GM18519 (cell line): ENCODE data around the gene GALNT14.
"Not testable (repeated sequence)": the region's sequence is repeated elsewhere in the genome, so short reads cannot be mapped to it uniquely, and the experiment has no call there.

Source experiments
- ATAC-seq: cut with Tn5 transposase; IDR thresholded peaks from one replicate; pipeline ENCODE4 v1.9.1; 2021; ENCODE audit warnings: mild to moderate bottlenecking, moderate library complexity; ENCODE audit not compliant: unreplicated experiment, low FRiP score

Gene GALNT14, protein sequence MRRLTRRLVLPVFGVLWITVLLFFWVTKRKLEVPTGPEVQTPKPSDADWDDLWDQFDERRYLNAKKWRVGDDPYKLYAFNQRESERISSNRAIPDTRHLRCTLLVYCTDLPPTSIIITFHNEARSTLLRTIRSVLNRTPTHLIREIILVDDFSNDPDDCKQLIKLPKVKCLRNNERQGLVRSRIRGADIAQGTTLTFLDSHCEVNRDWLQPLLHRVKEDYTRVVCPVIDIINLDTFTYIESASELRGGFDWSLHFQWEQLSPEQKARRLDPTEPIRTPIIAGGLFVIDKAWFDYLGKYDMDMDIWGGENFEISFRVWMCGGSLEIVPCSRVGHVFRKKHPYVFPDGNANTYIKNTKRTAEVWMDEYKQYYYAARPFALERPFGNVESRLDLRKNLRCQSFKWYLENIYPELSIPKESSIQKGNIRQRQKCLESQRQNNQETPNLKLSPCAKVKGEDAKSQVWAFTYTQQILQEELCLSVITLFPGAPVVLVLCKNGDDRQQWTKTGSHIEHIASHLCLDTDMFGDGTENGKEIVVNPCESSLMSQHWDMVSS

GRCh38 chr2:31138037-31138962 is at the start of gene GALNT14:
Gene GALNT14, minus strand, starts transcription at chr2:31138440. Its CDS starts 354 bp downstream, at chr2:31138086.
- peak; percentile 21 for ATAC-seq

- ATAC-seq = no peak
Measured at GRCh38 chr2:31187166-31187565, 48.9 kb upstream of the GALNT14 start.

- ATAC-seq = not testable (repeated sequence)
Measured at GRCh38 chr2:31183973-31184372, 45.7 kb upstream of the GALNT14 start.

- ATAC-seq = no peak
Measured at GRCh38 chr2:31176742-31177141, 38.5 kb upstream of the GALNT14 start.

- ATAC-seq = no peak
Measured at GRCh38 chr2:31171142-31171541, 32.9 kb upstream of the GALNT14 start.

DNA sequence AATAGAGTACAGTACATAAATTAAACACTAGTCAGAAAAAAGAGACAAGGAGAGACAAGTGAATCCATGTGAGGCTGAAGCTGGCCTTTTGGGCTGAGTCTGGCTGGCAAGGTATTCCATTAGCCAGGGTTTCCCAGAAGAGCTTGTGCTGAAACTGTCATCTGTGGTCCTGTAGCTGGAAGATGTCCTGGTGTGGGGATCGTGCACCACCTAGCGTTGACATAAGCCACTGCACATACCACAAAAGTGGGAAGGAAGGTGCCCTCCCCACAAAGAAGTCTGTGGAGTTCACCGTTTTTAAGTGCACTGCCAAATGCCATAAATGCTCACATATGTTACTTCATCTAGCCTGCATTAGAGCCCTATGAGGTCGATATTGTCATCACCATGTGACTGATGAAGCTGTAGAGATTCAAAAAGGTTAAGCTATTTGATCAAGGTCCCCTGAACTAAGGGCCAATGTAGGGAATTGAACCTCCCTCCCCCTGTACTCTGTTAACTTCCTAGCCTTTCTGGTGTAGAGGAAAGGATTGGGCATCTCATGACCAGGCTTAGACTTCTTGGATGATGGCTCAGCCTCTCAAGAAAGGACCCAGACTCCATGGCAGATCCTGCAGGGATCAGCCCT is 31.9 kb upstream of the GALNT14 start:
- no peak for ATAC-seq

DNA sequence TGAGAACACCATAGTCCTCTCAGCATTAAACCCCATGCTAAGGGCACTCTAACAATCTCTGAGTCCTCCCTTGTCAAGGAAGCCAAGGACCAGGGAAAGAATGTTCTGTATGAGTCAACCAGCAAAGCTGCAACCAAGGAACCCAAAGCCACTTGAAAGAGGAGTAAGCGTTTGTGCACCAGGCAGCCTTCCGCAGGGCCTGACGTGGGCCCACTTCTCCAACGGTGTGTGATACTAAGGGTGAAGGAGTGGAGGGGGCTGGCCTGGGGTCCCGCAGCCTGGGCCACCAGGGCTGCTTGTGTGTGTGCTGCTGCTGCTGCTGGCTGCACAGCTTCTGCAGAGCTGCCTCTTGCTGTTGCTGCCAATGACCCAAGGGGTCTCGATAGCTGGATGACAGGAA is 30.1 kb upstream of the GALNT14 start:
- ATAC-seq = no peak

DNA sequence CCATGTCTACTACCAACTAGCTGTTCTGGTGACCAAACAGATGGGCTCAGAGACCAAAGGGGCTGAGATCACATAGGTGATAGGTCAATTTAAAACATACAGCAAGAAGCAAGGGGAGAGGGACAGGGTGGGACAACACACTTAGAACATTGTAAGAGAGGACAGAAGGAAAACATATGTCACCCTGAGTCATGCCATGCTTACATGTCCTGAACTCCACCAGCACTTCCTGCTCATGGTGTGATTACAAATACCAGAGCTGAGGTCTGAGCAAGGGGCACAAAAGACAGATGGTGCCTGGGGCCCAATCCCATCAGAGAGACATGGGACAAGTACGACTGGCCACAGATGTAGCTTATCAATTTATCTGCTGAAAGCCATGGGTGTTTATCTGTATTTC is 28.7 kb upstream of the GALNT14 start:
- no peak for ATAC-seq

DNA sequence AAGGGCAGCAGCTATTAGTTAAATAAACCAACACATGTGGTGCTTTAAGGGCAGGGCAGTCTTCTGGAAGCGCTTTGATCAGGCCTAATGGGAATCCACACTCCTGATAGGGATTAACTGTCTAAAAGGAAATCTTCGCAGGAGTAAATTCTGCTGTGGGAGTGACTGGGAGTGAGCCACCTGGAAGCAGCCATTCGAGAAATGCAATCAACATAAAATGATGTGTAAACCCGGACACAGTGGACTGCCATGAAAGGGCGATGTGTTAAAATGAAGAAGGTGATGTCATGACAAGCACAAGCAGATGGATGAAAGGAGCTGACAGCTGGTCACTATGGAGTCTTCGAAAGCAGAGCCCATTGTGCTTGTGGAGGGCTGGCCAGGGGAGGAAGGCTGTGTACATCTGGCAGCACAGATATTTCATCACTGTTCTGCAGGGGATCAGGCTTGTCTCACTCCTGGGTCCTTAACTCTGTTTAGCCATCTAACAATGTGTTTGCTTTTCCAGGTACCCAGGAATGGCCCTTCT is 24.8 kb upstream of the GALNT14 start:
- no peak for ATAC-seq

DNA sequence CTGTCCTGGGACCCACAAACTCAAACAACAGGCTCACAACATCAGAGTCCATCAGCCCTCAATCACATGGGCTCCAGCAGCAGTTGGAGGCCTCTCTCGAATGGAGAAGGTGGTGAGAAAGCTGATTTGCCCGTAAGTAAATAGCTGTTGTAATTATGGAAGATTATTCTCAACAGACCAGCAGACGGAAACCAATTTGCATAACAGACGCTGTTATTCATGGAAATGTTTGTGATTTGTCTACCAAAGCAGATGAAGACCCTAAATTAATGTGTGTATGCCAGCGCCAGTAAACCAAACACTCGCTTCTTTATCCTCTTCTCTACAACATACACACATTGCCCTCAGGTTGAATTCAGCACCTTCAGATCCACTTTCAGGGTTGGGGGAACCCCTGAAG is 23.4 kb upstream of the GALNT14 start:
- no peak for ATAC-seq

- no peak for ATAC-seq
Measured at GRCh38 chr2:31151501-31151900, 13.3 kb upstream of the GALNT14 start.

DNA sequence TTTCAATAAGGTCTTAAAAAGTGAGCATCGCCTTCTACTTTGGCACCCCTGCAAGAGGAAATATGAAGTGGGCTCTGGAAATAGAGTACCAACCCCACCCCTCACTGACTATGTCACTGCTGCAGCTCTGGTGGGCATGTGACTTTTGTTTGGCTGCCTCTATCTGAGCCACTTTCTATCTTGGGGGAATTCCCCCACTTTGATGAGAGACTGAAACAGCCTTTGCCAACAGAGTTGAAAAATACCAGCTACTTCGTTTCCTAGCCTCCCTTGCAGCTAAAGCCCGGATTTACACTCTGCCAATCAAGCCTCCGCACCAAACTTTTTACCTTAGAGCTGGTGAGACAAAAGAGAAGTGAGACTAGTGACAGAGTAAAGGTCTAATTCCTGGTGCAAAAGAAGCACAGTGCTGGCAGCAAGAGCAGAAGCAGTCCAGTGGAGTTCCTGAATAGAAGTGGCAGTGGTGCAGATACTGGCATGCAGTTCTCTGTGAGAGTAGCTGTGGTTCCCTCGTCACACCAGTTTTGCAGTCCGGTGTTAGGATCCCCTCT is 12.0 kb upstream of the GALNT14 start:
- no peak for ATAC-seq

- ATAC-seq = no peak
Measured at GRCh38 chr2:31148514-31148913, 10.3 kb upstream of the GALNT14 start.

- ATAC-seq = no peak
Measured at GRCh38 chr2:31147645-31148044, 9.4 kb upstream of the GALNT14 start.

DNA sequence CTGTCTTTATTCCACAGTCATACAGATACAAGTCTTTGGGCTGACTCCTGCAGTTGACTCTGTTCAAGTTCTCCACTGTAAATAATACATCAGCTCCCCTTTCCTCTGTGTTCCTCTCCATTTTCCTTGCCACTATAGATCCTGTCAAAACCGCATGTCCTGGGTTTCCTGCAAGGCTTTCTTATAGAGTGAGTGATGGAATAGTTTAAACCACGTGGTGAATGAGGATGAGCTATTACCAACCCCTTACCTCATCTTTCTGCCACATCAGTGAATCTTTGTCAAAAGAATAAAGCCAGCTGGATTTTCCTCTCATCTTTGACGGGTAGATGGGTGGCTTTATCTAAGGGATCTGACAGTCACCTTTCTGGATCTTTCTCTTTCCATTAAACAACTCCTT is 3.9 kb upstream of the GALNT14 start:
- no peak for ATAC-seq

- ATAC-seq = no peak
Measured at GRCh38 chr2:31141443-31142085, 3.3 kb upstream of the GALNT14 start.

GRCh38 chr2:31140151-31140550 is 1.9 kb upstream of the GALNT14 start:
- ATAC-seq = no peak

- no peak for ATAC-seq
Measured at GRCh38 chr2:31139671-31140070, 1.4 kb upstream of the GALNT14 start.

- no peak for ATAC-seq
Measured at GRCh38 chr2:31137211-31138036, 816 bp downstream of the GALNT14 start.
